Measurements from ENCODE around the gene FAM76B. TPM values are rescaled to one million over a fixed set of nuclear protein-coding genes. Genes with fewer than 3 reads are reported as not detected.

The FAM76B gene
- total RNA-seq: 8.4 and 14.2 TPM in 2 replicates

GRCh38 chr11:95789506-95790122, at the start of gene FAM76B:
FAM76B (minus strand) TSS chr11:95789782; CDS start chr11:95789478, 304 bp downstream.

GRCh38 chr11:95790123-95790932, 746 bp upstream of the FAM76B start, which contains the start of gene CEP57:
CEP57 (plus strand) TSS chr11:95790498; CDS start chr11:95790699, 201 bp downstream.

Other genes with a start within 250 kb of the FAM76B start
- 34.2 and 45.2 TPM in 2 replicates for gene CEP57, start 716 bp upstream of the FAM76B start, total RNA-seq
- gene MTMR2, start 134.3 kb upstream of the FAM76B start, total RNA-seq: 11.3 and 20.5 TPM in 2 replicates

Data from bronchial smooth muscle cell (primary cell).